ENCODE data around the gene PLD1.

DNA sequence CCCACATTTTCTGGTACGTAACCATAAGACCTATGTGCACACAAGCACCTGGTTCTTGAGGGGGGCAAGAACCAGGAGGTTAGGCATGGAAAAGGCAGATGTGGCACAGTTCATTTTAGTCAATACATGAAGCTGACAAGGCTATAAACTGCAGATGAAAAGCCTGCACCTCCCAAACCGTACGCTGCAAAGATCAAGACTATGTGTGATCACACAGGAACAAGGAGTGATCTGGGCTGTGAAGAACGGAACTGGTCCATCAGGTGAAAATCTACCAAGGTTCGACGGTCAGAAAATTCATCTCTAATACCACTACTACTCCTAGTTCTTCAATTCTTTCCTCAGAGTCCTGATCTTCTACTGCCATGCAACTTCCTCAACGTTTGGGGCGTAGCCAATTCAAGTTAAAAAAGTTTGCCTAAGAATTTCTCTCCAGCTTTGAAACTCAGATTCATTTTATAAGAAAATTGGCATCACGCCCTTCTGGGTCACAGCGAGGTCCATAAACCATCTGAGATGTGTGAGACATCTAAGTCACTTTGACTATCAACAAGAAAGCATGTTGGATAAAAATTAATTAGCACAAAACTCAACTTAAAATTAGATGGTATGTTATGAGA is 41.9 kb downstream of the PLD1 start:
- TF ChIP-seq, protein P1, sequence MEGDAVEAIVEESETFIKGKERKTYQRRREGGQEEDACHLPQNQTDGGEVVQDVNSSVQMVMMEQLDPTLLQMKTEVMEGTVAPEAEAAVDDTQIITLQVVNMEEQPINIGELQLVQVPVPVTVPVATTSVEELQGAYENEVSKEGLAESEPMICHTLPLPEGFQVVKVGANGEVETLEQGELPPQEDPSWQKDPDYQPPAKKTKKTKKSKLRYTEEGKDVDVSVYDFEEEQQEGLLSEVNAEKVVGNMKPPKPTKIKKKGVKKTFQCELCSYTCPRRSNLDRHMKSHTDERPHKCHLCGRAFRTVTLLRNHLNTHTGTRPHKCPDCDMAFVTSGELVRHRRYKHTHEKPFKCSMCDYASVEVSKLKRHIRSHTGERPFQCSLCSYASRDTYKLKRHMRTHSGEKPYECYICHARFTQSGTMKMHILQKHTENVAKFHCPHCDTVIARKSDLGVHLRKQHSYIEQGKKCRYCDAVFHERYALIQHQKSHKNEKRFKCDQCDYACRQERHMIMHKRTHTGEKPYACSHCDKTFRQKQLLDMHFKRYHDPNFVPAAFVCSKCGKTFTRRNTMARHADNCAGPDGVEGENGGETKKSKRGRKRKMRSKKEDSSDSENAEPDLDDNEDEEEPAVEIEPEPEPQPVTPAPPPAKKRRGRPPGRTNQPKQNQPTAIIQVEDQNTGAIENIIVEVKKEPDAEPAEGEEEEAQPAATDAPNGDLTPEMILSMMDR (IDR thresholded peaks at IDR 0.05; ENCODE audit: insufficient read depth, low read length) = no peak
- TF ChIP-seq, protein P2, sequence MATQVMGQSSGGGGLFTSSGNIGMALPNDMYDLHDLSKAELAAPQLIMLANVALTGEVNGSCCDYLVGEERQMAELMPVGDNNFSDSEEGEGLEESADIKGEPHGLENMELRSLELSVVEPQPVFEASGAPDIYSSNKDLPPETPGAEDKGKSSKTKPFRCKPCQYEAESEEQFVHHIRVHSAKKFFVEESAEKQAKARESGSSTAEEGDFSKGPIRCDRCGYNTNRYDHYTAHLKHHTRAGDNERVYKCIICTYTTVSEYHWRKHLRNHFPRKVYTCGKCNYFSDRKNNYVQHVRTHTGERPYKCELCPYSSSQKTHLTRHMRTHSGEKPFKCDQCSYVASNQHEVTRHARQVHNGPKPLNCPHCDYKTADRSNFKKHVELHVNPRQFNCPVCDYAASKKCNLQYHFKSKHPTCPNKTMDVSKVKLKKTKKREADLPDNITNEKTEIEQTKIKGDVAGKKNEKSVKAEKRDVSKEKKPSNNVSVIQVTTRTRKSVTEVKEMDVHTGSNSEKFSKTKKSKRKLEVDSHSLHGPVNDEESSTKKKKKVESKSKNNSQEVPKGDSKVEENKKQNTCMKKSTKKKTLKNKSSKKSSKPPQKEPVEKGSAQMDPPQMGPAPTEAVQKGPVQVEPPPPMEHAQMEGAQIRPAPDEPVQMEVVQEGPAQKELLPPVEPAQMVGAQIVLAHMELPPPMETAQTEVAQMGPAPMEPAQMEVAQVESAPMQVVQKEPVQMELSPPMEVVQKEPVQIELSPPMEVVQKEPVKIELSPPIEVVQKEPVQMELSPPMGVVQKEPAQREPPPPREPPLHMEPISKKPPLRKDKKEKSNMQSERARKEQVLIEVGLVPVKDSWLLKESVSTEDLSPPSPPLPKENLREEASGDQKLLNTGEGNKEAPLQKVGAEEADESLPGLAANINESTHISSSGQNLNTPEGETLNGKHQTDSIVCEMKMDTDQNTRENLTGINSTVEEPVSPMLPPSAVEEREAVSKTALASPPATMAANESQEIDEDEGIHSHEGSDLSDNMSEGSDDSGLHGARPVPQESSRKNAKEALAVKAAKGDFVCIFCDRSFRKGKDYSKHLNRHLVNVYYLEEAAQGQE (IDR thresholded peaks at IDR 0.05; ENCODE audit: insufficient replicate concordance, low read depth) = no peak
- no peak for TF ChIP-seq POLR2AphosphoS5 (IDR thresholded peaks at IDR 0.05; ENCODE audit: low read depth)
- TF ChIP-seq GABPA (IDR thresholded peaks at IDR 0.05; ENCODE audit: low read depth) = no peak
- no peak for TF ChIP-seq SPI1 (IDR thresholded peaks at IDR 0.05; ENCODE audit: borderline replicate concordance, low read depth)

Data from HL-60 (cell line).